ENCODE measurements around the gene PACSIN3.
A peak's percentile ranks its signal among the peaks of the same experiment; 100 is the strongest.

DNA sequence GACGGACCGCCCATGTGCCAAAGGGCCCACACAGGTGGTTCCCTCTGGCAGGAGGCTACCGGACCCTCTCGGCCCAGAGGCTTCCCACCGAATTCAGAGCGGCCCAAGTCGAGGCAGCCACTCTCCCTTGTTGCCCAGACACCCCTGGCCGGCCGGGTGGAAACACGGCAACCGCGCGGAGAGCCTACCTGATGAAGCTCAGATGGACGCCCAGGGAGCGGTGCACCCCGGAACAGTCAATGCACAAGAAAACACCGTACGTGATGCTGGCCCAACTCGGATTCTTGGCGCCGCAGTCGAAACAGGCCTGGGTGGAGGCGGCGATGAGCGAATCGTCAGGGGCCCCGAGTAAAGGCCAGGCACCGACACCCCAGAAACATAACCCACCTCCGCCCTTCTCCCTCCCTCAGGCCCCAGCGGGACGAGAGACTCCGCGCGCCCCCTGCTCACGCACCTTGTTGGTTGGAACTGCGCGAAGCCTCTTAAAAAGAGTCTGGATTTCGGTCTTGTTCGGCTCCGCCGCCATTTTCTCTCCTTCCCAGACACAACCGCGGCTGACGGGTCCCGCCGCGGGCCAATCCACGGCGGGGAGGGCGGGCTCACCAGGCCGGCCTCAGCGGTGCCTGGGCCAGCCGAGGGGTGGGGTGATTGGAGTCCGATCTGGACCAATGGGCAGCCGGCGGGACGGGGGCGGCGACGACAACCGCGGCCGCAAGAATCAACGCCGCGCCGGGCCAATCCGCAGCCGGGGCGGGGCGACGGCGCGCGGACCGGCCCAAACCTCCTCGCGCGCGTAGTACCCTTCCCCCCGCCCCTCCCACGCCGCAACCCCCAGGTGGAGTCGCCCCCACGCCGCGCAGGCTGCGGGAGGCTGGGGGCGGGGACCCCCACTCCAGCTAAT is 9.7 kb downstream of the PACSIN3 start, which contains the start of gene ARFGAP2:
- TF ChIP-seq, protein P1, sequence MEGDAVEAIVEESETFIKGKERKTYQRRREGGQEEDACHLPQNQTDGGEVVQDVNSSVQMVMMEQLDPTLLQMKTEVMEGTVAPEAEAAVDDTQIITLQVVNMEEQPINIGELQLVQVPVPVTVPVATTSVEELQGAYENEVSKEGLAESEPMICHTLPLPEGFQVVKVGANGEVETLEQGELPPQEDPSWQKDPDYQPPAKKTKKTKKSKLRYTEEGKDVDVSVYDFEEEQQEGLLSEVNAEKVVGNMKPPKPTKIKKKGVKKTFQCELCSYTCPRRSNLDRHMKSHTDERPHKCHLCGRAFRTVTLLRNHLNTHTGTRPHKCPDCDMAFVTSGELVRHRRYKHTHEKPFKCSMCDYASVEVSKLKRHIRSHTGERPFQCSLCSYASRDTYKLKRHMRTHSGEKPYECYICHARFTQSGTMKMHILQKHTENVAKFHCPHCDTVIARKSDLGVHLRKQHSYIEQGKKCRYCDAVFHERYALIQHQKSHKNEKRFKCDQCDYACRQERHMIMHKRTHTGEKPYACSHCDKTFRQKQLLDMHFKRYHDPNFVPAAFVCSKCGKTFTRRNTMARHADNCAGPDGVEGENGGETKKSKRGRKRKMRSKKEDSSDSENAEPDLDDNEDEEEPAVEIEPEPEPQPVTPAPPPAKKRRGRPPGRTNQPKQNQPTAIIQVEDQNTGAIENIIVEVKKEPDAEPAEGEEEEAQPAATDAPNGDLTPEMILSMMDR (IDR thresholded peaks at IDR 0.05), result no peak
- TF ChIP-seq POLR2A (IDR thresholded peaks at IDR 0.05), result peak in 3 of 4 donors; percentile 23 to 47 (median 26)
